OCI-LY7 (cell line): ENCODE results near the gene ITGA8.

Source experiments
- EZH2phosphoT487 ChIP-seq: fragments of 200-600 bp; sonication (generic); IDR thresholded peaks from 2 replicates; pipeline ENCODE4 v1.6.1; 2018; ENCODE audit warnings: low read depth, borderline replicate concordance, mild to moderate bottlenecking, mixed run types, antibody characterized with exemption, low read length, moderate library complexity, mixed read lengths
- TF ChIP-seq, protein P1 (sequence below): fragments of 200-600 bp; sonication (generic); conservative IDR thresholded peaks from 2 replicates; pipeline ENCODE4 v1.5.1; 2014; ENCODE audit warnings: mild to moderate bottlenecking, antibody characterized with exemption, low read length, moderate library complexity, mixed read lengths

DNA sequence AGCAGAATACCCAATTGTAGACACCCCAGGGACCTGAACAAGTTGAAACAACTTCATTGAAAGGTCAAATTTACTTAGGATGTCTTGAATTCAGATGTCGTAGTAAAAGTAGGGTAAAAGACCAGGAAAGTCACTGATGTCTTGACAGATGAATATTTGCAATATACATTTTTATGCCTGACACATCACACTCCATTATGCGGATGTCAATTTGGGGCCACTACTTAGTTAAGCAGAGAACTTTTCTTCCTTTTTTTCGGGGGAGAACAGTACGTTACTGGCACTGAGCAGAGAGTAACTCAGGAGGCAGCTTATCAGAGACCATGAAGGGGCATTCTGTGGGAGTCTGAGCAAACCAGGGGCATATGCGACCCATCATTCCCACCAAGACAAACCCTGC lies 4.9 kb downstream of the ITGA8 start:
- TF ChIP-seq, protein P1, sequence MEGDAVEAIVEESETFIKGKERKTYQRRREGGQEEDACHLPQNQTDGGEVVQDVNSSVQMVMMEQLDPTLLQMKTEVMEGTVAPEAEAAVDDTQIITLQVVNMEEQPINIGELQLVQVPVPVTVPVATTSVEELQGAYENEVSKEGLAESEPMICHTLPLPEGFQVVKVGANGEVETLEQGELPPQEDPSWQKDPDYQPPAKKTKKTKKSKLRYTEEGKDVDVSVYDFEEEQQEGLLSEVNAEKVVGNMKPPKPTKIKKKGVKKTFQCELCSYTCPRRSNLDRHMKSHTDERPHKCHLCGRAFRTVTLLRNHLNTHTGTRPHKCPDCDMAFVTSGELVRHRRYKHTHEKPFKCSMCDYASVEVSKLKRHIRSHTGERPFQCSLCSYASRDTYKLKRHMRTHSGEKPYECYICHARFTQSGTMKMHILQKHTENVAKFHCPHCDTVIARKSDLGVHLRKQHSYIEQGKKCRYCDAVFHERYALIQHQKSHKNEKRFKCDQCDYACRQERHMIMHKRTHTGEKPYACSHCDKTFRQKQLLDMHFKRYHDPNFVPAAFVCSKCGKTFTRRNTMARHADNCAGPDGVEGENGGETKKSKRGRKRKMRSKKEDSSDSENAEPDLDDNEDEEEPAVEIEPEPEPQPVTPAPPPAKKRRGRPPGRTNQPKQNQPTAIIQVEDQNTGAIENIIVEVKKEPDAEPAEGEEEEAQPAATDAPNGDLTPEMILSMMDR = no peak
- TF ChIP-seq EZH2phosphoT487 = no peak
